HepG2 (cell line): Measurements from ENCODE around the gene RHO. TPM values are rescaled to one million over a fixed set of nuclear protein-coding genes. Genes with fewer than 3 reads are reported as not detected.

Experiments used
- ATAC-seq: fragments of 200-7000 bp; cut with Tn5 transposase; 3 replicates; pipeline ENCODE4 v1.9.1; 2020; ENCODE audit warnings: mild to moderate bottlenecking, moderate library complexity
- BruUV-seq: library from RNA; stranded (reverse); fragments of 400-500 nt; replicated peaks from 2 replicates; lab custom pipeline; 2021; lab: Mats Ljungman, UMichigan
- CTCF ChIA-PET: fragments of 300-600 bp; formaldehyde crosslinking; extraction: SDS; loops from one replicate; lab custom pipeline; 2021; ENCODE audit warnings: low total read pairs, inconsistent platforms, low intra/inter-chr PET ratio; lab: Yijun Ruan, JAX
- POLR2A ChIA-PET: fragments of 350-600 bp; sonication (Branson Sonifier 250); formaldehyde crosslinking; loops from one replicate; lab custom pipeline; 2020; ENCODE audit warnings: antibody characterized with exemption, inconsistent platforms; lab: Yijun Ruan, JAX
- DNase-seq: peaks from one replicate; pipeline ENCODE4 v3.0.0-alpha.2; 2015; ENCODE audit warnings: low spot score
- FAIRE-seq: peaks from 3 replicates; lab custom pipeline; 2011; peaks lifted over from hg19 to GRCh38; lab: Jason Lieb, UNC
- H2AFZ ChIP-seq: one replicate; pipeline ENCODE4 v1.6.1; 2011; ENCODE audit warnings: low read length, inconsistent platforms
- H3K27ac ChIP-seq: fragments of 300-600 bp; 3 replicates; pipeline ENCODE4 v1.8.0; 2011; ENCODE audit warnings: mixed run types, mild to moderate bottlenecking, mixed read lengths, low read length, inconsistent platforms; ENCODE audit not compliant: insufficient read depth; ENCODE audit errors: extremely low read length
- H3K27me3 ChIP-seq, 2 experiments: fragments of 200-600 bp in 1 of 2; 2 replicates in 1 of 2; 3 replicates in 1 of 2; pipeline versions ENCODE4 v1.6.0 to v1.8.0; 2011; ENCODE audit warnings: low read length in 2 of 2, mild to moderate bottlenecking in 2 of 2, moderate library complexity in 2 of 2, inconsistent platforms in 1 of 2; ENCODE audit not compliant: insufficient read depth in 2 of 2, control insufficient read depth in 1 of 2
- H3K36me3 ChIP-seq, 2 experiments: fragments of 200-600 bp in 1 of 2; replicated peaks in 1 of 2; 2 replicates in 1 of 2; 3 replicates in 1 of 2; pipeline versions ENCODE4 v1.5.1 to v1.8.0; 2011; ENCODE audit warnings: low read length in 2 of 2, inconsistent platforms in 1 of 2; ENCODE audit not compliant: insufficient read depth in 2 of 2, control insufficient read depth in 1 of 2
- H3K4me1 ChIP-seq: 2 replicates; pipeline ENCODE4 v1.5.1; 2012; ENCODE audit warnings: low read length, inconsistent platforms; ENCODE audit not compliant: insufficient read depth
- H3K4me2 ChIP-seq: 2 replicates; pipeline ENCODE4 v1.6.0; 2011; ENCODE audit warnings: low read depth, low read length, inconsistent platforms
- H3K4me3 ChIP-seq, 3 experiments: fragments of 200-600 bp in 1 of 3; sonication (generic), shearing (Covaris generic) in 1 of 3; replicated peaks in 1 of 3; 2 replicates each; pipeline ENCODE4 v1.5.1; 2011 to 2016; ENCODE audit warnings: low read length in 3 of 3, inconsistent platforms in 2 of 3, low read depth in 2 of 3, mild to moderate bottlenecking in 2 of 3, control low read depth in 1 of 3, mixed read lengths in 1 of 3; ENCODE audit not compliant: insufficient read depth in 1 of 3
- H3K79me2 ChIP-seq: one replicate; pipeline ENCODE4 v1.6.1; 2011; ENCODE audit warnings: low read length, inconsistent platforms; ENCODE audit not compliant: insufficient read depth
- H3K9ac ChIP-seq: 2 replicates; pipeline ENCODE4 v1.6.0; 2011; ENCODE audit warnings: mild to moderate bottlenecking, low read depth, low read length, inconsistent platforms; ENCODE audit not compliant: insufficient read depth
- H3K9me3 ChIP-seq: 2 replicates; pipeline ENCODE4 v1.5.1; 2012; ENCODE audit warnings: mild to moderate bottlenecking, low read length
- H4K20me1 ChIP-seq: 2 replicates; pipeline ENCODE4 v1.6.0; 2011; ENCODE audit warnings: inconsistent platforms, mild to moderate bottlenecking, low read length, moderate library complexity; ENCODE audit not compliant: insufficient read depth
- ARID3A ChIP-seq: IDR thresholded peaks from 2 replicates; pipeline ENCODE4 v1.6.1; 2012; ENCODE audit warnings: low read depth, low read length, improper control_type of control experiment
- DPF2 ChIP-seq: sonication (generic); formaldehyde crosslinking; IDR thresholded peaks from 2 replicates; pipeline ENCODE4 v1.4.0; 2020; ENCODE audit warnings: mild to moderate bottlenecking, low read depth, missing genetic modification reagents, borderline replicate concordance
- E2F5 ChIP-seq: sonication (generic); formaldehyde crosslinking; conservative IDR thresholded peaks from 2 replicates; pipeline ENCODE4 v1.4.0; 2020; ENCODE audit warnings: missing genetic modification reagents
- HNF4A ChIP-seq: sonication (generic); formaldehyde crosslinking; IDR thresholded peaks from 2 replicates; pipeline ENCODE4 v1.4.0; 2020; ENCODE audit warnings: missing genetic modification reagents
- JUN ChIP-seq: sonication (generic); formaldehyde crosslinking; IDR thresholded peaks from 2 replicates; pipeline ENCODE4 v1.4.0; 2020; ENCODE audit warnings: mild to moderate bottlenecking, missing genetic modification reagents
- KAT7 ChIP-seq: IDR thresholded peaks from 2 replicates; pipeline ENCODE4 v1.6.1; 2018; ENCODE audit warnings: borderline replicate concordance, missing compliant biosample characterization
- LRRFIP1 ChIP-seq: sonication (generic); formaldehyde crosslinking; conservative IDR thresholded peaks from 2 replicates; pipeline ENCODE4 v1.4.0; 2020; ENCODE audit warnings: missing genetic modification reagents
- MXD1 ChIP-seq: sonication (generic); formaldehyde crosslinking; IDR thresholded peaks from 2 replicates; pipeline ENCODE4 v1.4.0; 2020; ENCODE audit warnings: mild to moderate bottlenecking, missing genetic modification reagents
- NFIB ChIP-seq: sonication (generic); formaldehyde crosslinking; IDR thresholded peaks from 2 replicates; pipeline ENCODE4 v1.9.0; 2021; ENCODE audit warnings: missing genetic modification reagents, mild to moderate bottlenecking, borderline replicate concordance
- ONECUT2 ChIP-seq: sonication (generic); formaldehyde crosslinking; IDR thresholded peaks from 2 replicates; pipeline ENCODE4 v1.4.0; 2020; ENCODE audit warnings: missing genetic modification reagents
- RBM39 ChIP-seq: fragments of 200-400 bp; formaldehyde crosslinking; IDR thresholded peaks from one replicate; pipeline ENCODE4 v1.6.1; 2018; ENCODE audit warnings: antibody characterized with exemption, mild to moderate bottlenecking, low read depth, low read length; ENCODE audit not compliant: poor library complexity, severe bottlenecking
- RCOR2 ChIP-seq: IDR thresholded peaks from 2 replicates; pipeline ENCODE4 v1.6.1; 2016; ENCODE audit warnings: missing biosample characterization, missing genetic modification reagents
- RFXANK ChIP-seq: IDR thresholded peaks from 2 replicates; pipeline ENCODE4 v1.6.1; 2016
- SYNCRIP ChIP-seq: fragments of 200-400 bp; formaldehyde crosslinking; IDR thresholded peaks from 2 replicates; pipeline ENCODE4 v1.6.1; 2018; ENCODE audit warnings: mild to moderate bottlenecking, low read depth, low read length; ENCODE audit not compliant: insufficient read depth
- TFDP2 ChIP-seq: sonication (generic); formaldehyde crosslinking; IDR thresholded peaks from 2 replicates; pipeline ENCODE4 v1.4.0; 2020; ENCODE audit warnings: missing genetic modification reagents
- ZFP36L2 ChIP-seq: sonication (generic); formaldehyde crosslinking; IDR thresholded peaks from 2 replicates; pipeline ENCODE4 v1.4.0; 2020; ENCODE audit warnings: missing genetic modification reagents
- ZKSCAN1 ChIP-seq: fragments of 150-350 bp; IDR thresholded peaks from 2 replicates; pipeline ENCODE4 v1.6.1; 2014; ENCODE audit warnings: low read length
- ZNF530 ChIP-seq: sonication (generic); formaldehyde crosslinking; IDR thresholded peaks from 2 replicates; pipeline ENCODE4 v1.5.0; 2020; ENCODE audit warnings: low read depth, mild to moderate bottlenecking, missing genetic modification reagents
- ZNF678 ChIP-seq: sonication (generic); formaldehyde crosslinking; IDR thresholded peaks from 2 replicates; pipeline ENCODE4 v1.4.0; 2020; ENCODE audit warnings: mild to moderate bottlenecking, missing genetic modification reagents
- ZNF780A ChIP-seq: sonication (generic); formaldehyde crosslinking; IDR thresholded peaks from 2 replicates; pipeline ENCODE4 v1.8.0; 2022; ENCODE audit warnings: mild to moderate bottlenecking, missing genetic modification reagents, moderate library complexity
- WGBS: methylation state at CpG from one replicate; pipeline ENCODE4 v1.1.6; 2017; ENCODE audit warnings: low lambda C conversion rate; 5-methylcytosine and 5-hydroxymethylcytosine counted together
- in situ Hi-C: cut with HindIII; loops from 2 replicates; pipeline ENCODE4 v1.10.0; 2017; ENCODE audit warnings: low pct_unique_long_range_greater_than_20kb; ENCODE audit not compliant: extremely low pct_ligation_motif_present
- intact Hi-C: fragments of 100-400 bp; cut with micrococcal nuclease; formaldehyde crosslinking; loops from one replicate; pipeline ENCODE4 v1.10.0; 2022; ENCODE audit not compliant: unreplicated experiment
- polyA plus RNA-seq, 8 experiments: library from polyadenylated mRNA; depleted of rRNA in 3 of 8; stranded (reverse) in 7 of 8; unstranded in 1 of 8; fragments of >200 nt; fragmentation: Illumina TruSeq in 4 of 8; extraction: Trizol in 4 of 8; gene quantifications; 2 replicates each; pipeline versions ENCODE4 v1.2.1 to v1.2.3, GENCODE V29; 2011 to 2016; ENCODE audit warnings: low read depth in 4 of 8, missing spikeins in 1 of 8, mixed read lengths in 1 of 8; ENCODE audit not compliant: insufficient read depth in 1 of 8
- total RNA-seq, 5 experiments: library from RNA; depleted of rRNA; stranded (reverse); fragments of >200 nt; fragmentation: Illumina TruSeq; extraction: Trizol; gene quantifications; 2 replicates each; pipeline ENCODE4 v1.2.3, GENCODE V29; 2016; ENCODE audit warnings: low read depth in 1 of 5

Gene RHO
- total and polyA plus RNA-seq, 2 of the 13 experiments (the other 11 are each of a cell fraction or from before 2014, with no cell fraction given), result not detected

GRCh38 chr3:129505341-129505740 lies 23.1 kb upstream of the RHO start:
- no peaks in the 10 kb centered on the region for H3K27me3 ChIP-seq
- H3K27ac ChIP-seq, result no peak overlapping the region
- peaks cover 8 to 9% of the 10 kb centered on the region in 2 experiments; a peak in 3 of 5 replicates for H3K36me3 ChIP-seq
- no peak overlapping the region for H3K4me2 ChIP-seq
- no peak overlapping the region for H3K9ac ChIP-seq
- peaks cover 33% of the 10 kb centered on the region for H3K4me1 ChIP-seq
- H3K9me3 ChIP-seq, result no peaks in the 10 kb centered on the region
- TF ChIP-seq ZKSCAN1 (no peak), KAT7 (no peak), RFXANK (CRISPR knock-in tag) (no peak), SYNCRIP (no peak), ZNF780A (CRISPR knock-in tag) (no peak), E2F5 (no peak), DPF2 (no peak), TFDP2 (CRISPR knock-in tag) (no peak), RCOR2 (CRISPR knock-in tag) (no peak), ARID3A (no peak), ZNF678 (no peak), RBM39 (no peak), ZFP36L2 (CRISPR knock-in tag) (no peak), JUN (CRISPR knock-in tag) (no peak), ONECUT2 (CRISPR knock-in tag) (no peak), LRRFIP1 (CRISPR knock-in tag) (no peak), ZNF530 (CRISPR knock-in tag) (no peak), HNF4A (CRISPR knock-in tag) (no peak), MXD1 (no peak), NFIB (CRISPR knock-in tag) (no peak)
- intact Hi-C loops, result no loop called here
- in situ Hi-C loops, result no loop called here
- POLR2A ChIA-PET, result no interaction called here
- no peaks in the 10 kb centered on the region for H3K79me2 ChIP-seq
- FAIRE-seq (no peak), ATAC-seq (no peak), DNase-seq (no peak)
- H3K4me3 ChIP-seq, result no peak overlapping the region
- H4K20me1 ChIP-seq, result no peaks in the 10 kb centered on the region
- 99% methylated on average over 6 of the region's 6 CpGs for WGBS
- CTCF ChIA-PET, result no interaction called here
- BruUV-seq, result no TSS peak
- no peak overlapping the region for H2AFZ ChIP-seq
